T-helper 1 cell (primary cell): Measurements from ENCODE around the gene EIF3F.
"Not testable (repeated sequence)": the region's sequence is repeated elsewhere in the genome, so short reads cannot be mapped to it uniquely, and the experiment has no call there.

Experiments
- DNase-seq, 5 donors: peaks; one replicate each; pipeline ENCODE4 v3.0.0-alpha.2; 2012 to 2020
- total RNA-seq, 4 donors: gene quantifications; one replicate each; lab custom pipeline; 2026; lab: John Stamatoyannopoulos, UW

Gene EIF3F
- 211 to 299 (median 260) reads per million in 4 donors for total RNA-seq

- DNase-seq = peak; percentile 76 to 98 (median 89)
Measured at GRCh38 chr11:7986768-7987559, at the start of gene EIF3F. Gene EIF3F, plus strand, starts transcription at chr11:7987337. Its CDS starts 16 bp downstream, at chr11:7987353.

- no peak for DNase-seq
Measured at GRCh38 chr11:7941146-7941545, 46.0 kb upstream of the EIF3F start.

GRCh38 chr11:7941608-7942007 is 45.5 kb upstream of the EIF3F start, which contains the start of gene OR10A3:
Gene OR10A3, minus strand, starts transcription at chr11:7941708. Its CDS starts 2,188 bp downstream, at chr11:7939520.
- DNase-seq = no peak

DNA sequence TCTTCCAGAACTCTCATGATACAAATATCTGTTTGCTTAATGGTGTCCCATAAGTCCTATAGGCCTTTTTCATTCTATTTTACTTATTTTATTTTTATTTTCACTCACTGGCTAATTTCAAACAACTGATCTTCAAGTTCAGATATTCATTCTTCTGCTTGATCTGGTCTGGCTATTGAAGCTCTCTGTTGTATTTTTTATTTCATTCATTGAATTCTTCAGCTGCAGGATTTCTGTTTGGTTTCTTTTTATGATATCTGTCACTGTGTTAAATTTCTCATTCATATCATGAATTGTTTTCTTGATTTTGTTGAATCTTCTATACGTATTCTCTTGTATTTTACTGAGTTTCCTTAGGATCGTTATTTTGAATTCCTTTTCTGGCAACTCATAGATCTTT is 43.0 kb upstream of the EIF3F start:
- no peak for DNase-seq

DNA sequence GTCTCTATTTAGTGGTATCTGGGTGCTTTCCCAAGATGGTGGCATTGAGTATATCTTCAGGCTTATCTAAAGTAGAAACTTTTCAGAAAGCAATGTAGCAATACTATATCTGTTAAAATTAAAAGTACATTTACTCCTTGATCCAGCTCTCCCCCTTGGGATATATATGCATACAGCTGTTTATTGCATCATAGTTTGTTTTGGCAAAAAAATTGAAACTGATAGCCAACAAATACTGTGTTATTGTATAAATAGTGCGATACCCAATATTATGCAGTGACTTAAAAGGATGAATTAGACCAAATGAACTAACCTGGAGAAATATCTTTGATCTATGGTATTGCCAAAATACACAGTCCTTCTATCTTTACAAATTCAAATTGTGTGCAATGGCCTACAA is 37.2 kb upstream of the EIF3F start:
- no peak for DNase-seq

- DNase-seq = no peak
Measured at GRCh38 chr11:7955191-7955590, 31.9 kb upstream of the EIF3F start.

DNA sequence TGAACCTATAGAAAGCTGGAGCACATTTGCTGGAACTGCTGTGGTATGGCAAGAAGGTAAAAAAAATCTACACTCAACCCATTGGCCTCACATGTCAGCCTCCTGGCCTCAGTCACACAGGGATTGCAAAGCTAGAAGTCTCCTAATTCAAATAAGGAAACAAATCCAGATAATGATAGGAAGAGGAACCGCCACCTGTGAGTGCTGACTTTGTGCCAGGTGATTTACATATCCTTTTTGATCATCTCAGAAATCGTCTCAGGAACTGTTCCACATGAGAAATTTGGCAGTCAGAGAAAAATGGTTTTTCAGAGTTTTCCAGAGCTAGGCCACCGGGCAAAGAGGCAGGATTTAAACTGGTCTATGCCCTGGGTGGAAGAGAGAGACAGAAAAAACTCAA is 22.9 kb upstream of the EIF3F start:
- DNase-seq = no peak

- DNase-seq = no peak
Measured at GRCh38 chr11:7964873-7965272, 22.3 kb upstream of the EIF3F start.

GRCh38 chr11:7965386-7965785 is 21.8 kb upstream of the EIF3F start, which contains the start of gene NLRP10:
Gene NLRP10, minus strand, starts transcription at chr11:7965447. Its CDS starts 1,952 bp downstream, at chr11:7963495.
- no peak for DNase-seq

DNA sequence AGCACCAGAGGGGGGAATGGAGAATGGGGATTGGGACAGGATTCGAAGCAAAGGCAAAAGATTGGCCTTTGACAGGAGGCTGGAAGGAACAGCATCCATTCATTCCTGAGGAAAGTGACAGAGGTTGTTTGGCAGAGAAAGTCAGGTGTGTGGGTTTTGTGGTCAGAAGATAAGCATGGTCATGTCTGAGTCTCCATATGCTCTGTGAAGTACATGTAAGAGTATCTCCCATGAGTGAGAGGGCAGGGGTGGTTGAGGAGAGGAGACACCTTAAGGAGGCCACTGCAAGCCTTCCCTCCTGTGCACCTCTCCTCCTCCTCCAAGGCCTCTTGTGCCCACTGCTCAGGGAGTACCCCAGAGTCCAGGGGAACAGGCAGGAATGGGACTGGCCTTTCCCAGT is 20.0 kb upstream of the EIF3F start:
- DNase-seq = no peak

DNA sequence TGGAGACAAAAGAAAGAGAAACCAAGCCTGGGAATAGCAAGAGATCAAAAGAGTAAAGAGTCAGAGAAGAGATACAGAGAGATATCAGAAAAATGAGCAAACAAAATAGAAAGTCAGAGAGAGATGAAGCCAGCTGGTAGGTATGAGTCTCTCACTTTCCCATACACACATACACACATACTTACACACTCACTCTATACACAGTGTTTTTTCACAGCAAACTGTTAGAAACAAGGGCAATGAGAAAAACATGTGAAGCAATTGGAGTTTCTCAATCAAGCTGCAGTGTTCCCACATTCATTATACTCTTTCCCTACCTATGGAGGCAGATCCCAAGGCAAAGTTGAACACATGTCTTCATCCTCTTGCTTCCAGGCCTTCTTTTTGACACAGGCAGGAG is 19.3 kb upstream of the EIF3F start:
- no peak for DNase-seq

DNA sequence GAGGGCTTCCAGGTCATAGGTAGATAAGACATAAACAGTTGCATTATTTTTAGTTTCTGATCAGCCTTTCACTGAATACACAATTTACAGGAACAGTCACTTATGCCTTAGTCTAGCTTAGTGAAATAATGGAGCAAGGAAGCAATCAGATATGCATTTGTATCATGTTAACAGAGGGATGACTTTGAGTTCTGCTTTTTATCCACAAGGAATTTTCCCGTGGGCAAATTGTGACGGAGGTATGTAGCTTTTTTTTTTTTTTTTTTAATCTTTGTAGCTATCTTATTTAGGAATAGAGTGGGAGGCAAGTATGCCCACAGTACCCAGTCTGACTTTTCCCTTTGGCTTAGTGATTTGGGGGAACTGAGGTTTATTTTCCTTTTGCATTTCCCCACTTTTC is 18.5 kb upstream of the EIF3F start:
- DNase-seq = no peak

- no peak for DNase-seq
Measured at GRCh38 chr11:7969756-7970646, 17.1 kb upstream of the EIF3F start.

DNA sequence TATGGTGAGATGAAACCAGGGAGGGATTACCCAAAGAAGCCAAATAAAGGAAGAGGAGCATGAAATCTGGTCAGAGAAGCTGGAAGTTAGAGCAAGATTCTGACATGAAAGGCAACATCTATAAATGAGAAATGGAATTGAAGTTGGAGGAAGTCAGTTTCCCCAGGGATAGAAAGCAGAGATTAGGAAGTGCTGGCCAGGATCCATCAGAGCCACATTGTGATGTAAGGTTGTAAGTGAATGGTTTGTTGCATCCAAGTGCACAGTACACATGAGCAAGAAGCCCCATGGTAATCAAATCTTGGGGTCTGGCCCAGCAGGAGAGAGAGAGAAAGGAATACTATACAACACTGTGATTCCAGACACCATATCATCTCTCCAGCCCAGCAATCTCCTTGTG is 15.3 kb upstream of the EIF3F start:
- DNase-seq = no peak

GRCh38 chr11:7973011-7973410 is 14.1 kb upstream of the EIF3F start:
- no peak for DNase-seq

DNA sequence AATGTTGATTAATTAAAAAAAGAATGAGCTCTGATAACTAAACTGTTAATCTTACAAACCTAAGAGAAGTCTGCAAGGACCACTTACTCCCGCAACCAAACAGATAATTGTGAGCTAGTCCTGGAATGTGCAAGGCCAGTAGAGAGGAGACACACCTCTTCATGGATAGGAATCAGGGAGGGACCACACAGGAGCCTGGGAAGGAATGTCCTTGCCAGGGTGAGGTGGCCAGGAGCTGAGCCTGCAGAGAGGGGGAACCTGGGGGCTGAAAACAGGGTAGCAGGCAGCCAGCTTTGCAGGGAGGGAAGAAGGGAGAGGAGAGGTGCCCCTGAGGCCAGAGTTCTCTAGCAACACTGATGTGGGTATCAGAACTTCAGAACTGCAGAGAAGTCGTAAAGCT is 12.5 kb upstream of the EIF3F start:
- DNase-seq = no peak

GRCh38 chr11:7977232-7977917 is 9.8 kb upstream of the EIF3F start:
- DNase-seq = no peak

DNA sequence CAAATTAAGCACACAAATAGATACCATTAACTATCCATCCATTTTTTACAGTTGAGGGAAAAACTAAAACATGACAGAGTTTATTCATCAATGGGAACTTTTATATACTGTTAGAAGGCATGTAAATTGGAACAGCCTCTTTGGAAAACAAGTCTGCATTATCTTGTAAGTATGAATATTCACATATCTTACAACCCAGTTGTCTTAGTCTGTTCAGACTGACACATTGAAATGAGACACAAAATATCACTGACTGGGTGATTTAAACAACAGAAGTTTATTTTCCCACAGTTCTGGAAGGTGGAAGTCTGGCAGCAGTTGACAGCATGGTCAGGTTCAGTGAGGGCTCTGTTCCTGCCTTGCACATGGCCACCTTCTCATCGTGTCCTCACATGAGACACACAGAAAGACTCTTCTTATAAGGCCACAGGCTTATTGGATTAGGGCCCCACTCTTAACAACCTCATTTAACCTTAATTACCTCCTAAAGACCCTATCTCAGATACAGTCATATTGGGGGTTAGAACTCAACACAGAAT is 5.4 kb upstream of the EIF3F start:
- no peak for DNase-seq

- no peak for DNase-seq
Measured at GRCh38 chr11:7982582-7983119, 4.5 kb upstream of the EIF3F start.

GRCh38 chr11:7983832-7984590 is 3.1 kb upstream of the EIF3F start:
- DNase-seq = no peak

DNA sequence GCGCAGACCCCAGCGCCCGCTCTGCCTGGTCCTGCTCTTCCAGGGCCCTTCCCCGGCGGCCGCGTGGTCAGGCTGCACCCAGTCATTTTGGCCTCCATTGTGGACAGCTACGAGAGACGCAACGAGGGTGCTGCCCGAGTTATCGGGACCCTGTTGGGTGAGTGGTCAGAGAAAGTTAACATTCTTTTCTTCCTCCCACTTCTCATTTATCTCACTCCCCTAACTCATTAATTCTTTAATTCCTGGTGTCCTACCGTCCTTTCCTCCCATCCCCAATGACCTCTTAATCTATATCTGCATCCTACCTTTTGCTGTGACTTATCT is 385 bp downstream of the EIF3F start:
- not testable (repeated sequence) for DNase-seq
